Lower lobe of right lung (tissue), 2 donors: ENCODE data around the gene WDR31. TPM values are rescaled to one million over a fixed set of nuclear protein-coding genes. Genes with fewer than 3 reads are reported as not detected.
"Not testable (repeated sequence)": the region's sequence is repeated elsewhere in the genome, so short reads cannot be mapped to it uniquely, and the experiment has no call there.

Experiments
- ATAC-seq, 2 donors: fragments of 200-7000 bp; cut with Tn5 transposase; one replicate each; pipeline ENCODE4 v1.9.1; 2020 to 2022; ENCODE audit warnings: mild to moderate bottlenecking in 2 of 2, moderate library complexity in 2 of 2
- DNase-seq: peaks from one replicate; pipeline ENCODE4 v3.0.0-alpha.2; 2020
- H3K27ac ChIP-seq: fragments of 200-600 bp; one replicate; pipeline ENCODE4 v1.8.0; 2022
- H3K27me3 ChIP-seq: fragments of 200-600 bp; one replicate; pipeline ENCODE4 v1.8.0; 2022; ENCODE audit warnings: low read depth
- H3K36me3 ChIP-seq: fragments of 200-600 bp; one replicate; pipeline ENCODE4 v1.8.0; 2022; ENCODE audit warnings: mild to moderate bottlenecking
- H3K4me1 ChIP-seq: fragments of 200-600 bp; one replicate; pipeline ENCODE4 v1.8.0; 2022
- H3K4me3 ChIP-seq: fragments of 200-600 bp; one replicate; pipeline ENCODE4 v1.8.0; 2022; ENCODE audit warnings: mild to moderate bottlenecking
- H3K9me3 ChIP-seq: fragments of 200-600 bp; one replicate; pipeline ENCODE4 v1.8.0; 2022
- intact Hi-C: fragments of 100-400 bp; cut with DNase I; formaldehyde crosslinking; loops from one replicate; pipeline ENCODE4 v1.11.0; 2022
- total RNA-seq: library from RNA; stranded (reverse); fragmentation: NEBNext Ultra II Directional; extraction: Animal tissue kit (Norgen Biotek cat#: 25700); gene quantifications from one replicate; pipeline ENCODE4 v1.2.1, GENCODE V29; 2021
- TF ChIP-seq, protein P1 (sequence below): fragments of 200-600 bp; IDR thresholded peaks from one replicate; pipeline ENCODE4 v1.8.0; 2022; ENCODE audit warnings: antibody characterized with exemption, mild to moderate bottlenecking
- donor health status: DM: no; HTN: yes; CAD: no; lungs with severe emphysema.

The WDR31 gene
- total RNA-seq, 1 donor from 2014 or later: 4.5 TPM

DNA sequence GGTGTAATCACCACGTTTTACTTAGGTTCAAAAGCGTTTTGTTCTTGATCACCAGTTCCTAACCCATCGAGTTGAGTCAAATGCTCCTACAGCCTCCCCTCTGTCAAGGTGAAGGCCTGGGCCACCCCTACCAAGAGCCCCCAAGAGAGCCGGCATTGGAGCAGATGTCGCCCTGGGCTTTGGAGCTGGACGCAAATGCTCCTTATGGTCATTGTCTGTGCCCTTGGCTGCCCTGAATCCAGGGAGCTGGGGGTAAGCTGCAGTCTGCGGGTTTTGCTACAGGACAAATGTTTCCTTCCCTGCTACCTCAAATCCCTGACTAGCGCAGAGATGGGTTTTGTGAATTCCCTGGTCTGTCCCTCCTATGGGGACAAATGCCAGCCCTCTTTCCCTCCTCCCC is 41.8 kb downstream of the WDR31 start:
- peaks cover 3% of the 10 kb centered on the region for H3K27me3 ChIP-seq
- no peak overlapping the region for H3K4me3 ChIP-seq
- H3K27ac ChIP-seq: no peak overlapping the region
- DNase-seq: no peak
- no peaks in the 10 kb centered on the region for H3K9me3 ChIP-seq
- TF ChIP-seq, protein P1, sequence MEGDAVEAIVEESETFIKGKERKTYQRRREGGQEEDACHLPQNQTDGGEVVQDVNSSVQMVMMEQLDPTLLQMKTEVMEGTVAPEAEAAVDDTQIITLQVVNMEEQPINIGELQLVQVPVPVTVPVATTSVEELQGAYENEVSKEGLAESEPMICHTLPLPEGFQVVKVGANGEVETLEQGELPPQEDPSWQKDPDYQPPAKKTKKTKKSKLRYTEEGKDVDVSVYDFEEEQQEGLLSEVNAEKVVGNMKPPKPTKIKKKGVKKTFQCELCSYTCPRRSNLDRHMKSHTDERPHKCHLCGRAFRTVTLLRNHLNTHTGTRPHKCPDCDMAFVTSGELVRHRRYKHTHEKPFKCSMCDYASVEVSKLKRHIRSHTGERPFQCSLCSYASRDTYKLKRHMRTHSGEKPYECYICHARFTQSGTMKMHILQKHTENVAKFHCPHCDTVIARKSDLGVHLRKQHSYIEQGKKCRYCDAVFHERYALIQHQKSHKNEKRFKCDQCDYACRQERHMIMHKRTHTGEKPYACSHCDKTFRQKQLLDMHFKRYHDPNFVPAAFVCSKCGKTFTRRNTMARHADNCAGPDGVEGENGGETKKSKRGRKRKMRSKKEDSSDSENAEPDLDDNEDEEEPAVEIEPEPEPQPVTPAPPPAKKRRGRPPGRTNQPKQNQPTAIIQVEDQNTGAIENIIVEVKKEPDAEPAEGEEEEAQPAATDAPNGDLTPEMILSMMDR: no peak
- H3K4me1 ChIP-seq: no peaks in the 10 kb centered on the region
- H3K36me3 ChIP-seq: peaks cover 5% of the 10 kb centered on the region
- no peak for ATAC-seq
- intact Hi-C loops: no loop called here

DNA sequence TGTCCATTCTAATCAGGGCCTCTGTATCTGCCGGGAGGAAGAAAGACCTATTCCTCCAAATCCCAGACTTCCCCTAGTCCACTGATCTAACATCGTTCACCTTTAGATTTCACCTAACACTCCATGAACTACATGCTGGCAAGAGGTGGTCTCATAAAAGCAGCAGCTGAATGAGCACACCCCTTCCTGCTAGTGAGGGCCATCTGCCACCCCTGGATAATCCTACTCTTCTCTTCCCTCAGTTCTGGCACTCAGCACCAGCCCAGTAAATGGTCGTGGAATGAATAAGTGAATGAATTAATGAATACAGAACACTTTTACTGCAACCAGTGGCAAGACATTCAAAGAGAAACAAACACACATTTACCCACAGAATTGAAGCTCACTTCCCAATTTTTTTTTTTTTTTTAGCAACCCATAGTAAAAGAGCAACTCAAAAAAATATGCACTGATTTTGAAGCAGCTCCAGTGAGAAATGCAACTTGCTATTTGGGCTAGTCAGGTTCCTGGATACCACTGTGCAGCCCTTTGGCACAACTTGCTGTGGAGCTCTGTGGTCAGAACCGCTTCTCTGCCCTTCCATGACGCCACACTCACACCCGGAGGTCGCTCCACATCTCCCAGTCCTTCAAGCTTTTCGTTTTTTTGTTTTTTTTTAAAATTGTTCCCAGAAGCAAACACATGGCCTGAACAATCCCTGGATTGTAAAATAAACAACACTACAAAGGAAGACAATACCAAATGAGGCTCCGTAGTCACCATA is 43.1 kb downstream of the WDR31 start:
- H3K27me3 ChIP-seq: no peaks in the 10 kb centered on the region
- TF ChIP-seq, protein P1: no peak
- intact Hi-C loops: no loop called here
- no peaks in the 10 kb centered on the region for H3K4me1 ChIP-seq
- ATAC-seq (no peak), DNase-seq (no peak)
- peaks cover 18% of the 10 kb centered on the region for H3K36me3 ChIP-seq
- no peak overlapping the region for H3K27ac ChIP-seq
- H3K9me3 ChIP-seq: no peaks in the 10 kb centered on the region
- H3K4me3 ChIP-seq: no peak overlapping the region

DNA sequence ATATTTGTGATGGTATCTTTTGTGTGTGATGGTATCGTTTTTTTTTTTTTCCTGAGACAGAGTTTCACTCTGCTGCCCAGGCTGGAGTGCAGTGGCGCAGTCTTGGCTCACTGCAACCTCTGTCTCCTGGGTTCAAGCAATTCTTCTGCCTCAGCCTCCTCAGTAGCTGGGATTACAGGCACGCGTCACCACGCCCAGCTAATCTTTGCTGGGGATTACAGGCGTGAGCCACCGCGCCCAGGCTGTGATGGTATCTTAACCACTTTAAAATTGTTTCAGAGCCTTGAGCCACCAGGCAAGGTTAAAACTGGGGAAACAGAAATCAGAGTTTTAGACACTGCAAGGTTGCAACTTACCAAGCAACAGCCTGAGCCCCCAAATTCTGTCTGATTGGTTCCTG is 43.8 kb downstream of the WDR31 start:
- ATAC-seq, H3K4me1 ChIP-seq, DNase-seq, intact Hi-C loops, H3K27ac ChIP-seq, H3K27me3 ChIP-seq, H3K4me3 ChIP-seq, H3K9me3 ChIP-seq: not testable (repeated sequence)
- H3K36me3 ChIP-seq: peaks cover 26% of the 10 kb centered on the region

DNA sequence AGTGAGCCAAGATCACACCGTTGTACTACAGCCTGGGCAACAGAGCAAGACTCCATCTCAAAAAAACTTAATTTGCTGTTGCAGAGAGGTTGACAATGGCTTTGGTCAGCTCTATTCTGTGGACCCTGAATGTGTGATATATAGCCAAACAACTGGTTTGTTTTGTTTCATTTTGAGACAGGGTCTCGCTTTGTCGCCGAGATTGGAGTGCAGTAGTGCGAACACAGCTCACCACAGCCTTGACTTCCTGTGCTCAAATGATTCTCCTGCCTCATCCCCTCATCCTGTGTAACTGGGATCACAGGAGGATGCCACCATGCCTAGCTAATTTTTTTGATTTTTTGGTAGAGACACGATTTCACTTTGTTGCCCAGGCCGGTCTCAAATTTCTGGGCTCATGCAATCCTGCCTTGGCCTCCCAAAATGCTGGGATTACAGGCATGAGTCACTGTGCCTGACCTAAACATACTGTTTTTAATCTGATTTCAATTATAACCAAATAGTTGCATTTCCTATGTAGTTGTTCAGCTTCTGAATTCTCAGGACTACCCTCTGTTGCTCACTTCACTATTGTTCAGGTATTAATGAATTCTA is 46.7 kb downstream of the WDR31 start:
- Histone ChIP-seq H3K4me3 (no peak overlapping the region), H3K9me3 (no peaks in the 10 kb centered on the region), H3K27me3 (no peaks in the 10 kb centered on the region), H3K36me3 (peaks cover 54% of the 10 kb centered on the region), H3K27ac (no peak overlapping the region), H3K4me1 (no peaks in the 10 kb centered on the region)
- ATAC-seq (no peak), DNase-seq (no peak)
- intact Hi-C loops: no loop called here
- TF ChIP-seq, protein P1: no peak

DNA sequence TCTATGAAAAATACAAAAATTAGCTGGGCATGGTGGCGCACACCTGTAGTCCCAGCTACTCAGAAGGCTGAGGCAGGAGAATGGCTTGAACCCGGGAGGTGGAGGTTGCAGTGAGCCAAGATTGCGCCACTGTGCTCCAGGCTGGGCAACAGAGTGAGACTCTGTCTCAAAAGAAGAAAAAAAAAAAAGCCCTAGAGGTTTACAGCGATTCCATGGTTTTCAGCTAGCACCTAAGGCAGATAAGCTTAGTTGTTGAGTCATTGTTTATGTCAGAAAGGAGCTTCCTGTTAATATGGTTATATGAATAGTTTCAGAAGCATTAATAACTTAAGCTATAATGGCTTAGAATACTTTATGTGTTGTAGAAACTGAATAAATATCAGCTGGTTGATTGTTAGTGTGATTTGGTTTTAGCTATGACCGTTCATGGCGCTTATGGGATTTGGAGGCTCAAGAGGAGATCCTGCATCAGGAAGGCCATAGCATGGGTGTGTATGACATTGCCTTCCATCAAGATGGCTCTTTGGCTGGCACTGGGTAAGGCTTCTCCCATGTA is 49.9 kb downstream of the WDR31 start:
- Histone ChIP-seq H3K4me3 (no peak overlapping the region), H3K27ac (no peak overlapping the region), H3K9me3 (no peaks in the 10 kb centered on the region), H3K27me3 (no peaks in the 10 kb centered on the region), H3K4me1 (no peaks in the 10 kb centered on the region), H3K36me3 (peaks cover 87% of the 10 kb centered on the region)
- no peak for ATAC-seq
- TF ChIP-seq, protein P1: no peak
- intact Hi-C loops: no loop called here
- no peak for DNase-seq

DNA sequence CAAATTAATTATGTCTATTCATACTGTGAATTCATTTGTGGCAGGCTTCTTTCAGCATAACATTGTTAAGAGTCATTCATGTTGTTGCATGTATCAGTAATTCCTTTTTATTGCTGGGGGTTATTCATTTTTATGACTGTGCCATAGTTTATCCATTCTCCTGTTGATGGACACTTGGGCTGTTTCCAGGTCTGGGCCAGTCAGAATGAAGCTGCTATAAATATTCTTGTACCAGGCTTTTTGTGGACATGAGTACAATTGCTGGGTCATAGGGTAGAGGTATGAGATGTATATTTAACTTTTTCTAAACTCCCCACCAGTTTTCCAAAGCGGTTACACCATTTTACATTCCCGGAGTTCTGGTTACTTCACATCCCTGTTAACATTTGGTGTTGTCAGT is 51.0 kb downstream of the WDR31 start:
- ATAC-seq: no peak
- intact Hi-C loops: no loop called here
- TF ChIP-seq, protein P1: no peak
- DNase-seq: no peak
- no peak overlapping the region for H3K4me3 ChIP-seq
- no peak overlapping the region for H3K27ac ChIP-seq
- H3K9me3 ChIP-seq: no peaks in the 10 kb centered on the region
- H3K4me1 ChIP-seq: no peaks in the 10 kb centered on the region
- no peaks in the 10 kb centered on the region for H3K27me3 ChIP-seq
- peaks cover 97% of the 10 kb centered on the region for H3K36me3 ChIP-seq
